ENCODE data around the gene XRCC3. TPM values are rescaled to one million over a fixed set of nuclear protein-coding genes. Genes with fewer than 3 reads are reported as not detected.
"Not testable (repeated sequence)": the region's sequence is repeated elsewhere in the genome, so short reads cannot be mapped to it uniquely, and the experiment has no call there.

Gene XRCC3
- total RNA-seq, 1 experiment from 2014 or later: 27.7 TPM

- DNase-seq (ENCODE audit: low read depth, low spot score): no peak
- in situ Hi-C loops (cut with HindIII; ENCODE audit: low pct_unique_long_range_greater_than_20kb, low sequenced_read_pairs): no loop called here
Measured at GRCh38 chr14:103662591-103662990, 52.7 kb downstream of the XRCC3 start.

- in situ Hi-C loops (cut with HindIII; ENCODE audit: low pct_unique_long_range_greater_than_20kb, low sequenced_read_pairs): no loop called here
- DNase-seq (ENCODE audit: low read depth, low spot score): no peak
Measured at GRCh38 chr14:103662029-103662428, 53.2 kb downstream of the XRCC3 start.

GRCh38 chr14:103659631-103660030 is 55.6 kb downstream of the XRCC3 start:
- no peak for DNase-seq (ENCODE audit: low read depth, low spot score)
- in situ Hi-C loops (cut with HindIII; ENCODE audit: low pct_unique_long_range_greater_than_20kb, low sequenced_read_pairs): no loop called here

- in situ Hi-C loops (cut with HindIII; ENCODE audit: low pct_unique_long_range_greater_than_20kb, low sequenced_read_pairs): no loop called here
- no peak for DNase-seq (ENCODE audit: low read depth, low spot score)
Measured at GRCh38 chr14:103657471-103657870, 57.8 kb downstream of the XRCC3 start.

- in situ Hi-C loops (cut with HindIII; ENCODE audit: low pct_unique_long_range_greater_than_20kb, low sequenced_read_pairs): no loop called here
- no peak for DNase-seq (ENCODE audit: low read depth, low spot score)
Measured at GRCh38 chr14:103656756-103657133, 58.5 kb downstream of the XRCC3 start.

- DNase-seq (ENCODE audit: low read depth, low spot score): no peak
- in situ Hi-C loops (cut with HindIII; ENCODE audit: low pct_unique_long_range_greater_than_20kb, low sequenced_read_pairs): no loop called here
Measured at GRCh38 chr14:103656031-103656755, 59.1 kb downstream of the XRCC3 start.

GRCh38 chr14:103654619-103655018 is 60.6 kb downstream of the XRCC3 start:
- DNase-seq (ENCODE audit: low read depth, low spot score): no peak
- in situ Hi-C loops (cut with HindIII; ENCODE audit: low pct_unique_long_range_greater_than_20kb, low sequenced_read_pairs): no loop called here

GRCh38 chr14:103653805-103654204 is 61.4 kb downstream of the XRCC3 start:
- in situ Hi-C loops (cut with HindIII; ENCODE audit: low pct_unique_long_range_greater_than_20kb, low sequenced_read_pairs): no loop called here
- no peak for DNase-seq (ENCODE audit: low read depth, low spot score)

- DNase-seq (ENCODE audit: low read depth, low spot score); in situ Hi-C loops (cut with HindIII; ENCODE audit: low pct_unique_long_range_greater_than_20kb, low sequenced_read_pairs): not testable (repeated sequence)
Measured at GRCh38 chr14:103653336-103653735, 61.9 kb downstream of the XRCC3 start.

- no peak for DNase-seq (ENCODE audit: low read depth, low spot score)
- in situ Hi-C loops (cut with HindIII; ENCODE audit: low pct_unique_long_range_greater_than_20kb, low sequenced_read_pairs): no loop called here
Measured at GRCh38 chr14:103652806-103653205, 62.4 kb downstream of the XRCC3 start.

- in situ Hi-C loops (cut with HindIII; ENCODE audit: low pct_unique_long_range_greater_than_20kb, low sequenced_read_pairs): no loop called here
- no peak for DNase-seq (ENCODE audit: low read depth, low spot score)
Measured at GRCh38 chr14:103651585-103651984, 63.7 kb downstream of the XRCC3 start.

GRCh38 chr14:103650213-103650612 is 65.0 kb downstream of the XRCC3 start:
- in situ Hi-C loops (cut with HindIII; ENCODE audit: low pct_unique_long_range_greater_than_20kb, low sequenced_read_pairs): no loop called here
- DNase-seq (ENCODE audit: low read depth, low spot score): no peak

- DNase-seq (ENCODE audit: low read depth, low spot score): no peak
- in situ Hi-C loops (cut with HindIII; ENCODE audit: low pct_unique_long_range_greater_than_20kb, low sequenced_read_pairs): no loop called here
Measured at GRCh38 chr14:103649001-103649400, 66.2 kb downstream of the XRCC3 start.

Small RNAs within 50 kb of the gene (small RNA-seq; reads per million reads assigned to genes)
- 0 reads per million in 2 experiments for gene RF00019

Other genes with a start within 250 kb of the XRCC3 start
- 14.1 and 21.2 TPM in 2 replicates for gene CKB, start 192.6 kb downstream of the XRCC3 start, total RNA-seq (2014; rRNA removed; shearing (Covaris generic))
- 19.0 and 19.9 TPM in 2 replicates for gene TRMT61A, start 186.3 kb downstream of the XRCC3 start, total RNA-seq (2014; rRNA removed; shearing (Covaris generic))
- 25.2 and 26.9 TPM in 2 replicates for gene BAG5, start 152.8 kb downstream of the XRCC3 start, total RNA-seq (2014; rRNA removed; shearing (Covaris generic))
- 39.4 and 40.4 TPM in 2 replicates for gene COA8, start 152.5 kb downstream of the XRCC3 start, total RNA-seq (2014; rRNA removed; shearing (Covaris generic))
- gene KLC1, start 86.2 kb downstream of the XRCC3 start, total RNA-seq (2014; rRNA removed; shearing (Covaris generic)): 128 and 136 TPM in 2 replicates
- gene ZFYVE21, start 359 bp upstream of the XRCC3 start, total RNA-seq (2014; rRNA removed; shearing (Covaris generic)): 22.1 and 33.2 TPM in 2 replicates
- 3.2 and 6.2 TPM in 2 replicates for gene PPP1R13B, start 132.1 kb upstream of the XRCC3 start, total RNA-seq (2014; rRNA removed; shearing (Covaris generic))
- gene TDRD9, start 213.0 kb upstream of the XRCC3 start, total RNA-seq (2014; rRNA removed; shearing (Covaris generic)): not detected in 2 replicates
- gene RD3L, start 227.1 kb upstream of the XRCC3 start, total RNA-seq (2014; rRNA removed; shearing (Covaris generic)): not detected in 2 replicates

Measured in SK-MEL-5 (cell line).